Measurements from ENCODE around the gene ZNF564.
"Not testable (repeated sequence)": the region's sequence is repeated elsewhere in the genome, so short reads cannot be mapped to it uniquely, and the experiment has no call there.

Gene ZNF564

DNA sequence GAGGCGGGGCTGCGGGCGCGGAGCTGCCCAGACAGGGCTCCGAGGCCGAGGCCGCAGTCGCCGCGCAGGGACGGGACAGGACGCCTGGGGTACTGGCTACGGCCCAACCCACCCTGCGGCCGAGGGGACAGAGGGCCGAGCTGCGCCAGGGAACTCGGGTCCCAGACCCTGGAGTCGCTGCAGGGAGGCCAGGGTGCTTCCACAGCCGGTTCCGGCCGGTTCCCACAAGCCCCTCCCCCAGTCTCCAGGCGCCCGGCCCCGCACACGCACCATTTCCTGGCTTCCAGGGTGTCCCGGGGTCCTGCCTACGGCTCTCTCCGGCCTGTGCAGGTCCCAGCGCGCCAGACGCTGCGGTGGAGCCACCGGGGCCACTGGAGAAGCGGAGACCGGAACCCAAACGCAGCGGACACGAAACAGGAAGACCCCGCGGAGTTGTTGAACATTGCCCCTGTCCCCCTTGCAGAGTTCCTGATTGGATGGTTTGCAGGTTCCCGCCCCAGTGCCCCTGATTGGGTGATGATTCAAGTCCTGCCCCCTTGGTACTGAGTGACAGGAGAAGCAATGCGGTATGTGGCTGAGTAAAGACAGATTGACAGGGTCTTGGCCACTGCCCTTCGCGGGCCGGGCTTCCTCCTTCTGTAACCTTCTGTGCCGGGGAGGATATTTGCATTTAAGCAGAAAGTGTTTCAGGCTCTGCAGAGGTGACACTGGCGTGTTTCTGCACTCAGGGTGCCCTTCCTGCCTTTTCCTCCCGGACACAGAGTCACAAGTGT lies at the start of gene ZNF564:
ZNF564 (minus strand) TSS at position 423 of the 773 bp plus-strand sequence; CDS start at position 273, 150 bp downstream.
- DNase-seq: peak; percentile 97

DNA sequence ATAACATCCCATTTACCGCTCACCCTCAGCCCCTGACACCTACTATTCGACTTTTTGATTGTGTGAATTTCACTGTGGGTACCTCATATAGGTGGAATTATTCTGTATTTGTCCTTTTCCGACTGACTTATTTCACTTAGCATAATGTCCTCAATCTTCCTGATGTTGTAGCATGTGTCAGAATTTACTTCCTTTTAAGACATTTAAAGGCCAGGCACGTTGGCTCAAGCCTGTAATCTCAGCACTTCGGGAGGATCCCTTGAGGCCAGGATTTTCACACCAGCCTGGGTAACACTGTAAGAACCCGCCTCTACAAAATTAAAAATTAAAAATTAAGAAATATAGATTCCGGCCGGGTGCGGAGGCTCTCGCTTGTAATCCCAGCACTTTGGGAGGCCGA lies 46.3 kb upstream of the ZNF564 start:
- DNase-seq: no peak

DNA sequence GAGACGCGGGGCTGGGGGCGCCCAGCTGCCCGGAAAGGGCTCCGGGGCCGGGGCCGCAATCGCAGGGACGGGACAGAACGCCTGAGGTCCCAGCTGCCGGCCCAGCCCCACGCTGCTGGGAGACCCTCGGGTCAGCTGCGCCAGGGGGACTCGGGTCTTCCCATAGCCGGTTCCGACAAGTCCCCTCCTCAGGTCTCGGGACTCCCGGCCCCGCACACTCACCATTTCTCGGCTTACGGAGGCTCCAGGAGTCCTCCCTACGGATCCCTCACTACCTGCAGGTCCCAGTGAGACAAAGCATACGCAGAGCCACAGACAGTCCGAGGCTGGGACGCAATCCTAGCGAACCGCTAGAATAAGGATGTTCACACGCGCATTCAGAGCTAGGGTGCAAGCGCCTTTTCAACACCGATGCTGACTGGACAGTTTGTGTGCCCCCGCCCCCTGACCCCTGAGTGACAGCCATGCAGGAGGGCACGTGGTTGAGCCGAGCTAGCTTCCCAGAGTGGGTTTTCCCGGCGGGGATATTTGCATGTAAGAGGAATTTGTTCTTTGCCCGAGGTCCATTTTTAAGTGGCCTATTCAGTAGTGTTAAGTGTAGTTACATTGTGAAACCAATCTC lies 45.8 kb upstream of the ZNF564 start:
- no peak for DNase-seq

DNA sequence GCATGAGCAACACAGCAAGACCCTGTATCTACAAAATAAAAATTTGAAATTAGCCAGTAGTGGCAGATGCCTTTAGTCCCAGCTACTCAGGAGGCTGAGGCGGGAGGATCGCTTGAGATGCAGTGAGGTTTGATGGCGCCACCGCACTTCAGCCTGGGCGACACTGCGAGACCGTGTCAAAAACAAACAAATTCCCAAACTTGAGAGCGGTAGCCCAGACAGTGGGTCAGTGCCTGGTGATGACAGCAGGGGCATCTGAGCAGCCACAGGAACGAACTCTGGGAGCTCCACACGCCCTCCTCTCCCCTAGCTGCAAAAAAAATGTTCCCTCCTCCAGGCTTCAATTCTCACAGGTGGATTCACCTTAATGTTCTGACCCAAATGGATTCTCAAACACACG lies 45.2 kb upstream of the ZNF564 start:
- no peak for DNase-seq

DNA sequence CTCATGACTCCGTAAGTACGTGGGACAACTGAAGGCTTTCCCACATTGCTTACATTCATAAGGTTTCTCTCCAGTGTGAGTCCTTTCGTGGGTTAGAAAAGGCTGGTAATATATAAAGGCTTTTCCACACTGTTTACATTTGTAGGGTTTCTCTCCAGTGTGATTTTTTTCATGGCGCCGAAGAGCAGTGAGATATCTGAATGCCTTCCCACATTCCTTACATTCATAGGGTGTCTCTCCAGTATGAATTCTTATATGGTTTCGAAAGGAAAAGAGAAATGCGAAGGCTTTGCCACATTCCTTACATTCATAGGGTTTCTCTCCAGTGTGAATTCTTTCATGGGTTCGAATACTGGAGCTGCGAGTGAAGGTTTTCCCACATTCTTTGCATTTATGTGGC lies 29.8 kb upstream of the ZNF564 start:
- no peak for DNase-seq

DNA sequence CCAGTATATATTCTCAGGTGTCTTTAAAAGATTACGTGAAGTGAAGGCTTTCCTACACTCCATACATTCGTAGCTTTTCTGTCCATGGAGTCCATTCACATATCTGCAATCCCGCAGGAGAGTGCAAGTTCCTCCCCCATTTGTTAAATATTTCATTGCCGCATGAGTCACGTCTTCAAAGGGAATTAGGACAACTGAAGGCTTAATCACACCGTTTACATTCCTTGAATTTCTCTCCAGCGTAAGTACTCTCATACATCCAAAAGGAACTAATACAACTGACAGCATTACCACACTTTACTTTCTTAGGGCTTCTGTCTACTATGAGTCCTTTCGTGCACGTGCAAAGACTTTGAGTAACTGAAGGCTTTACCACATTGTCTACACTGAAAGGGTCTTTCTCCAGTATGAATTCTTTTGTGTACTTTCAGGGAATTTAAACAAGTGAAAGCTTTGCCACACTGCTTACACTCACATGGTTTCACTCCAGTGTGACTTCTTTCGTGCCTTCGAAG lies 29.0 kb upstream of the ZNF564 start:
- no peak for DNase-seq

DNA sequence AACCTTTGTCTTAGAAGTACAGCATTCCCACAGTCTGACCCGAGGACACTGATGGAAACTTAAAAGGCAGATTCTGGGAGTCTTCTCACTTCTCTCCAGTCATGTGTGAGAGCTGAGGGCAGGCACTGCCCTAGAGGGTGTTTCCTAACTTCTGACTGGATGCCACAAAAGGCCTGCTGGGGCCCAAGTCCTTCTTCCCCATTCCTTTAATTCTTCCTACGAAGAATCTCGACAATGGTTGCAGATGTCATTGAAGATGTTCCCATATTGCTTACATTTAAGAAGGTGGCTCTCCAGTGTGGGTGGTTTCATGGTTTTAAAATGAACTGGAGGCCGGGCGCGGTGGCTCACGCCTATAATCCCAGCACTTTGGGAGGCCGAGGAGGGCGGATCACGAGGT lies 27.4 kb upstream of the ZNF564 start:
- no peak for DNase-seq

DNA sequence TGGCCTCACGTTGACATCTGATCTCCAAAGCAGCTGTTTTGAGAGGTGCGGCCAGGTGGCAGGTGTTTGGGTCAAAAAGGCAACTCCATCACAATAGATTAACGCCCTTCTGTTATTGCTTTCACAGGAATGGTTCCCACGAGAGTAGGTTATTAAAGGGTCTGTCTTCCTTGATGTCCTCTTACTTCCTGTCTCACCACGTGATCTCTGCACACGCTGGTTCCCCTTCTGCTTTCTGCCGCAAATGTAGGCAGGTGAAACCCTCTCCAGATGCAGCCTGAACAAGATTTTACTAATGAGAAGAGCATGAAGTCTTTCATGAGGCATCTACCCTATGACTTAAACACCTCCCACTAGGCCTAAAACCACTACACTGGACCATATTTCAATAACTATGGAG lies 22.8 kb upstream of the ZNF564 start:
- DNase-seq: peak; percentile 60

DNA sequence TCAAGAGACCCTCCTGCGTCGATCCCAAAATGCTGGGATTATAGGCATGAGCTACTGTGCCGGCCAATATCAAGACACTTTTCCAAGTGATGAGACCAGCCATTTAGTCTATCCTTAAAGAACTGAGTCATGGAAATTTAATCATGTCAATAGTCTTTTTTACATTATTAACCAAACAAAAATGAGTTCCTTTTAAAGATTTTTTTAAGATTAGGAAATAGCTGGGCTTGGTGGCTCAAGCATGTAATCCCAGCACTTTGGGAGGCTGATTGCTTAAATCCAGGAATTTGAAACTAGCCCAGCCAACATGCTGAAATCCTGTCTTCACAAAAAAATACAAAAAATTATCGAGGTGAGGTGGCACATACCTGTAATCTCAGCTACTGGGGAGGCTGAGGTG lies 16.7 kb upstream of the ZNF564 start:
- no peak for DNase-seq

DNA sequence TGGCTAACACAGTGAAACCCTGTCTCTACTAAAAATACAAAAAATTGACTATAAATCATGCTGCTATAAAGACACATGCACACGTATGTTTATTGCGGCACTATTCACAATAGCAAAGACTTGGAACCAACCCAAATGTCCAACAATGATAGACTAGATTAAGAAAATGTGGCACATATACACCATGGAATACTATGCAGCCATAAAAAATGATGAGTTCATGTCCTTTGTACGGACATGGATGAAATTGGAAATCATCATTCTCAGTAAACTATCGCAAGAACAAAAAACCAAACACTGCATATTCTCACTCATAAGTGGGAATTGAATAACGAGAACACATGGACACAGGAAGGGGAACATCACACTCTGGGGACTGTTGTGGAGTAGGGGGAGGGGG lies 15.1 kb upstream of the ZNF564 start:
- not testable (repeated sequence) for DNase-seq

DNA sequence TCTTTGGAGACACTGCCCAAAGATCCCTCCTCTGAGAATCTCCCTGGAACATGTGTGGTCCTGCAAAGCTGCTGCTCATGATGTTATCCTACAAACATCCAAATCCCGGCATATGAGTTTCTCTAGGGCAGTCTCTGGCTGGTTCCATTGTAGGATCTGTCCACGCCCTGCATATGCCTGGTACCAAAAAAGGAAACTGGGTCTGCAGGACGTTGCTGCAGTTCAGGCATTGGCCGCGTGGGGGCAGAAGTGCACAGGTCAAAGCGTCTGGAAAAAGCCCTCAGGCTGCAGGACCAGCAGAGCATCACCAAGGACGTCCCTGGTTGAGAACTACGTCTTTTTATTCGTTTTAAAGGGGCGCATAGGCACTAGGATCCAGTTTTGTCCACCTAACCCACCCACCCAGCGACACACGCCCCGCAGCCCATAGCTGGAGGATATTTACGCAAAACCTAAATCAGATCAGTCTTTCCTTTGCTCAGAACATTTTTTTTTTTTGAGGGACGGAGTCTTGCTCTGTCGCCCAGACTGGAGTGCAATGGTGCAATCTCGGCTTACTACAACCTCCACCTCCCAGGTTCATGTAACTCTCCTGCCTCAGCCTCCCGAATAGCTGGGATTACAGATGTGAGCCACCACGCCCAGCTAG lies 12.9 kb upstream of the ZNF564 start:
- DNase-seq: peak; percentile 86

DNA sequence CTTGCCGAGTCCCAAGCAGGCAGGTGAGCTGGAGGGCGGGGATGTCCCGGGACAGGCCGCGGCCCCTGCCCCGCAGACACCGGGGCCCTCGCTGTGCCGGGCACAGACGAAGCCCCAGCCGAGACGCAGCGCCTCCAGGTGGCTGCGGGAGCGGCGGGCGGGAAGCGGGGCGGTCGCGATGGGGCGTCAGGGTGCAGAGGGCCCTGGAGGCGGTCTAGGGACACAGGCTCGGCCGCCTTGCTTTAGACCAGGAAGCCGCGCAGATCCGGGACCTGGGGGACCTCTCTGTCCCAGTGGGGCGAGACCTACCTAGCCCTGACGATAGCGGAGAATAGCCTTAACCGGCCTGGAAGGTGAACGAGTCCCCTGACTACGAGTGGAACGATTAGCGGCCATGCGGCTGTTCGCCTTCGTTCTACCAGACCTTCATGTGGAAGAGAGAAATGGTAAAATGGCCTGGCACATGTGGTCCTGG lies 4.2 kb upstream of the ZNF564 start:
- no peak for DNase-seq

DNA sequence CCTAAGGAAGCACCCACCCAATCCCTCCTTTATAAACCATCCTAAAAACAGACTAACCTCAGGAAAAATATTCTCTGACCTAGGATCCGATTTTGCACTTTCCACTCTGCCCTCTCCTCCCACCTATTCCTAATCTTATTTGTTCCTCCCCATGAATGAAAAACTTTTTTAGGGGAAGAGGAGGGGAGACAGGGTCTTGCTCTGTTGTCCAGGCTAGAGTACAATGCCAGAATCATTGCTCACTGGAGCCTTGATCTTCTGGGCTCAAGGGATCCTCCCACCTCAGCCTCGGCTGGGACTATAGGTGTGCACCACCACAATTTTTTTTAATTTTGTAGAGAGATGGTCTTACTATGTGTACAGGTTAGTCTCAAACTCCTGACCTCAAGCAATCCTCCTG lies 4.4 kb downstream of the ZNF564 start:
- no peak for DNase-seq

DNA sequence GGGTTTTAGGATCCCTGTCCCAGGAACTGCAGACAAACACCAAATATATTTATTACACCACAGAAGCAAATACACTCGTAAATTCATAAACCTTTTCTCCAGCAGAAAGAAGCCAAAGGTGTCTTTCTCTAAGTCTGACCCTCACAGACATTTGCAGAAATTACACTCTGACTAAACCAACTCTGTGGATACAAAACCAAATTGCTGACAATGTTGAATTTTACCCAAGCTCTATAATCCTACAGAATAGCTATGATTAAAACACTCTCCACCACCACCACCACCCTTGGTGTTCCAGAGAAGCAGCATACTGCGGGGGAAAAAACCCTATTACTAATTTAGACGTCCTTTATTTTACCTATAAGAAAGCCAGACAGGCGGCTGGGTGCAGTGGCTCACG lies 5.2 kb downstream of the ZNF564 start:
- DNase-seq: no peak

DNA sequence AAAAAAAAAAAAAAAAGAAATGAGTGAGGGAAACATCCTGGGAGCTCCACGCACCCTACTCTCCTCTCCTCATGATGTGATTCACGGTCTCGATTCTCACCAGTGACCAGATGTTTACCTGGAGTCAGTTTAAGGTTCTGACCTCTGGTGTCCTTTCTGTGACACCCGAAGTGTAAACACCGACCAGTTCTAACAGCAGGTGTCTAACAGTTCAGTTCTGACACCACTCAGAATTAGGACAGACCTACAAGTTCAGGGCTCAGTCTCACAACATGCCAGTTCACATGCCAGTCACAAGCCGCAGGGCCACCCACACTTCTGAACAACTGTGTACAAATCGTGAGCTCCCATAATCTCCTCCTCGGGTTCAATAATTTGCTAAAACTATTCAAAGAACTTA lies 6.0 kb downstream of the ZNF564 start:
- no peak for DNase-seq

DNA sequence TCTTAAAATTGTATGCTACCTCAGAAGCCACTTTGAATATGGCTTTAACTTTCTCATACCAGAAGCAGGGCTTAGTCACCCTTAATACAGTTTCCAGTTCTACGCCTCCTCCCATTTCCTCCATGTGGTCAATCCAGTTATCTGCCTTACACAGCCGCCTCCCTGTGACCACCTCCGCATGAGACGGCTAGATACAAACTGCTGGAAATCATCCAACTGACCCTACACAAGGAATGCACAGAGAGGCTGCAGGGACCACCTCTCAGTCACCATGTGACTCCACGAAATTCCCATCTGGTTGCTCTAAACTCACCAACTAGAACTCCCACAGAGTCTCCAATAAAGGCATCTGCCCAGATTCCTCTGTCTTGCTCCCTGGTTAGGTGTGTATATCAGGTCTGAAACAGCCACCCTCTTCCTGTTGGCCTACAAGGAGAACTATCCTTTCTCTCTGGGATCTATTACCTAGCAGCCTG lies 6.8 kb downstream of the ZNF564 start:
- DNase-seq: no peak

DNA sequence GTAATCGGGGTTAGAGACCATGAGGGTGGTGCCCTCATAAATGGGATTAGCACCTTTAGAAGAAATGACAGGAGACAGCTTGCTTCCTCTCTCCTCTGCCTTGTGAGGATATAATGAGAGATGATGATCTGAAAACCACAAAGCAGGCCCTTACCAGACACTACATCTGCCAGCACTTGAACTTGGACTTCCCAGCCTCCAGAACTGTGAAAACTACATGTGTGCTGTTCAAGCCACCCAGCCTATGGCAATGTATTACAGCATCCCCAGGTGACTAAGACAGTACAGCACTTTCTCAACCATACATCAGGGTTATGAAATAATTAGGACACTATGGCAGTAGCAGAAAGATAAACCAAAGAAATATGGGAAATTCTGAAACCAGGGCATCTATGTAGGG lies 7.4 kb downstream of the ZNF564 start:
- DNase-seq: no peak

DNA sequence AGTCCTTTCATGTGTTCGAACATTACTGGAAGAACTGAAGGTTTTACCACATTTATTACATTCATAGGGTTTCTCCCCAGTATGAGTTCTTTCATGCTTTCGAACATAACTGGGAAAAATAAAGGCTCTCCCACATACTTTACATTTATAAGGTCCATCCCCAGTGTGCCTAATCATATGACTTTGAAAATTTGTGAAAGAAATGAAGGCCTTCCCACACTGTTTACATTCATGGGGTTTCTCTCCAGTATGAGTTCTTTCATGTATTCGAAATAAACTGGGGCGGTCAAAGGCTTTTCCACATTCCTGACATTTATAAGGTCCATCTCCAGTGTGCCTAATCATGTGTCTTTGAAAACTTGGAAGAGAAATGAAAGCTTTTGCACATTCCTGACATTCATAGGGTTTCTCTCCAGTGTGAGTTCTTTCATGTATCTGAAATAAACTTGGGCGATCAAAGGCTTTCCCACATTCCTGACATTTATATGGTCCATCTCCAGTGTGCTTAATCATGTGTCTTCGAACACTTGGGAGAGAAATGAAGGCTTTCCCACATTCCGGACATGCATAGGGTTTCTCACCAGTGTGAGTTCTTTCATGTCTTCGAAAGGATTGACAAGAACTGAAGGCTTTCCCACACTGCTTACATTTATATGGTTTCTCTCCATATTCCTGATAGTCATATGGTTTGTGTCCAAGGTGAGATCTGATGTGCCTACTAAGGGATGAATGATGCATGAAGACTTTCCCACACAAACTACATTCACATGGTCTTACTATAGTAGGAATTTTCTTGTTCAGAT lies 24.0 kb downstream of the ZNF564 start:
- no peak for DNase-seq

DNA sequence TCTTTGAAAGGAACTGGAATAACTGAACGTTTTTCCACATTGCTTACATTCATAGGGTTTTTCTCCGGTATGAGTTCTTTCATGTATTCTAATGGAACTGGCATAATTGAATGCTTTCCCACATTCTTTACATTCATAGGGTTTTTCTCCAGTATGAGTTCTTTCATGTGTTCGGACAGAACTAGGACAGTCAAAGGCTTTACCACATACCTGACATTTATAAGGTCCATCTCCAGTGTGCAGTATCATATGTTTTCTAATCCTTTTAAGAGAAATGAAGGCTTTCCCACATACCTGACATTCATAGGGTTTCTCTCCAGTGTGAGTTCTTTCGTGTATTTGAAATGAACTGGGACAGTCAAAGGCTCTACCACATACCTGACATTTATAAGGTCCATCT lies 24.7 kb downstream of the ZNF564 start:
- DNase-seq: no peak

DNA sequence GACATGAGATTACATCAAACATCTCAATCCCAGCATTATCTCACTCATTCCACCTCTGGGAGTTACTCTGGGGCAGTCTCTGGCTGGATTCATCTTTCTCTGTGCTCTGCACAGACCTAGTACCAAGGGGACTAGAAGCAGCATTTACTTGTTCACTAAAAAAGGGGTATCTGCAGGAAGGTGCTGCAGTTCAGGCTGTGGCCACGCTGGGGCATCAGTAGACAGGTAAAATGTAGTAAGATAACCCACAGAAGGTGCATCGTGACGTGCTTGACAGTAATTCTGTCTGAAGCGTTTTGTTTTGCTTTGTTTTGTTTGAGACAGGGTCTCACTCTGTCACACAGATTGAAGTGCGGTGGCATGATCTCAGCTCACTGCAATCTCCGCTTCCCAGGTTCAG lies 29.3 kb downstream of the ZNF564 start:
- DNase-seq: peak; percentile 54

DNA sequence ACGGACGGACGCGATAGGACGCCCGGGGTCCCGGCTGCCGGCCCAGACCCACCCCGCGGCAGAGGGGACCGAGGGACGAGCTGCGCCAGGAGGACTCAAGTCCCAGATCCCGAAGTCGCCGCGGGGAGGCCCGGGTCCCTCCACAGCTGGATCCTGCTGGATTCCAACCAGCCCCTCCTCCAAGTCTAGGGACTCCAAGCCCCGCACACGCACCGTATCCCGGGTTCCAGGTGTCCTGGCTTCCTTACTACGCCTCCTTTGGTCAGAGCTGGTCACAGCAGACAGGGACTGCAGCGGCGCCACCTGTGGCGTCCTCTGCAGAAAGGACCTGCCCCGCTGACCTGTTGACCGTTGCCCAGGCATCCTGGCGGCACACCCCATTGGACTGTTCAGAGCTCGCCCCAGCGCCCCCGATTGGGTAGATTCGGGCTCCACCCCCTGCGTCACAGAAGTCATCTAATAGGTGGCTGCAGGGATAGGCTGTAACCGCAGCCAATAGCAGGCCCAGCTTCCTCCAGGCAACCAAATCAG lies 37.7 kb downstream of the ZNF564 start:
- DNase-seq: no peak

DNA sequence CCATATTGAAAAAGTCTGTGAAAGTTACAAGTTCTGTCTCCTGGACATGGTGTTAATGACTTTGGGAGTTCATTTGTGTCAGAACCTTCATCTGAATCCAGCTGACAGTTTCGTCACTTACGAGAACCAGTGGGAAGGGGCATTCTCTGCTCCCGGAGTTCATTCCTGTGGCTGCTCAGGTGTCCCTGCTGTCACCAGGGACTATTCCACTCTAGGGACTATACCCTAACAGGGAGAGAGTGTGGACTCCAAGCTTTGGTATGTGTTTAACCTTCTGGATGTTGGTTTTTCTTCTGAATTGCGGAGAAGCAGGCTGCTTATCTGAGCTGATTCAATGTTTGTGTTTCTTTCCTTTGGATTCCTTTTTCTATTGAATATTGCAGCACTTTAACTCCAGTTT lies 54.2 kb downstream of the ZNF564 start:
- DNase-seq: no peak

DNA sequence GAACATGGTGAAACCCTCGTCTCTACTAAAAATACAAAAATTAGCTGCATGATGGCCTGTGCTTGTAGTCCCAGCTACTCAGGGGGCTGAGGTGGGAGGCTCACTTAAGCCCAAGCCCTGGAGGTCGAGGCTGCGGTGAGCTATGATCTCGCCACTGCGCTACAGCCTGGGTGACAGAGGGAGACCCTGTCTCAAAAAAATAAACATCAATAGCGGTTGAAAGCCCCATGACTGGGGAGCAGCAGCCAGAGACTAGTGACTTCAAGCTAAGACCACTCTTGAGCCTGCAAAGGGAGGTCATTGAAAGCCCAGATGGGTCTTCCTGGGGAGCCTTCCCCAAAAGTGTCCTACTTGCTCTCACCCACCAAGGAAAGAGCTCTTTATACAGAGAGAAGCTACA lies 54.8 kb downstream of the ZNF564 start:
- DNase-seq: no peak

Data from RPMI8226 (cell line).